HFF-Myc (cell line): ENCODE results near the gene RABL6.
"Not testable (repeated sequence)": the region's sequence is repeated elsewhere in the genome, so short reads cannot be mapped to it uniquely, and the experiment has no call there.

Experiments
- DNase-seq: peaks from one replicate; pipeline ENCODE4 v3.0.0-alpha.2; 2011; ENCODE audit warnings: low read depth; ENCODE audit errors: extremely low read depth
- H3K4me3 ChIP-seq: replicated peaks from 2 replicates; pipeline ENCODE4 v1.5.1; 2011; ENCODE audit warnings: low read depth, mild to moderate bottlenecking, control low read depth, low read length
- TF ChIP-seq, protein P1 (sequence below): IDR thresholded peaks from 2 replicates; pipeline ENCODE4 v1.5.1; 2012; ENCODE audit warnings: mild to moderate bottlenecking, low read depth, low read length, control low read depth; ENCODE audit errors: missing control alignments

RABL6 gene

DNA sequence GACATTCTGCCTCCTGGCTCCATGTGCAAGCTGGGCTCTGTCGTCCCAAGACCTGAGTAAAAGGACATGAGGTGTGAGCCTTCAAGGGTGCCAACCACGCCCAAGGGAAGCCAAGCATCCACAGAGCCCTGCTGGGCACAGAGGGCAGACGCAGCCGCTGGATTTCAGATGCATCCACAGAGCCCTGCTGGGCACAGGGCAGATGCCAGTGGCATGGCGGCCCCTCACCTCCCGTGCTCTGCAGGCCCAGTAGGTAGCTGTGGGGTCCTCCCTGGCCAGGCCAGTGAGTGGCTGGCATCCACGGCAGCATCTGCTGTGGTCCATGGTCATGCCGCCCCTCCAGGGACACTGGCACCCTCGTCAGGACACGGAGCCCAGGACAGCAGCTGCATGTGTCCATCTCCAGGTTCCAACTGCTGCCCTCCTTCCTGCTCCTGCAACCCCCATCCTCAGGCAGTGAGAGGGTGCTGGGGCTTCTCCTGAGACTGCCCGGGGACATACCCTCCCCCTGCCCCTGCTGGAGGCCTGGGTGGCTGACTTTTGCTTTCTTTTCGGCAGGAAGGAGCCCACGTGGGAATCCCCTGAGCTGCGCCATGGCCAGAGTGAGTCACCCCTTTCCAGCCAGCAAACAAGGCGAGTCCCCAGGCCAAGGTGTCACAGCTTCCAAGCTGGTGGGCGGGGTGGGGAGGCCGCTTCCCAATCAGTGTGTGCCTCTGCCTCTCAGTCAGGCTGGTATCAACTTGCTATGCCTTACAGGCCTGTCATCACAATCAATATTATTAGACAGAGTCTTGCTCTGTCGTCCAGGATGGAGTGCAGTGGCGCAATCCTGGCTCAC, 74.6 kb downstream of the RABL6 start:
- TF ChIP-seq, protein P1, sequence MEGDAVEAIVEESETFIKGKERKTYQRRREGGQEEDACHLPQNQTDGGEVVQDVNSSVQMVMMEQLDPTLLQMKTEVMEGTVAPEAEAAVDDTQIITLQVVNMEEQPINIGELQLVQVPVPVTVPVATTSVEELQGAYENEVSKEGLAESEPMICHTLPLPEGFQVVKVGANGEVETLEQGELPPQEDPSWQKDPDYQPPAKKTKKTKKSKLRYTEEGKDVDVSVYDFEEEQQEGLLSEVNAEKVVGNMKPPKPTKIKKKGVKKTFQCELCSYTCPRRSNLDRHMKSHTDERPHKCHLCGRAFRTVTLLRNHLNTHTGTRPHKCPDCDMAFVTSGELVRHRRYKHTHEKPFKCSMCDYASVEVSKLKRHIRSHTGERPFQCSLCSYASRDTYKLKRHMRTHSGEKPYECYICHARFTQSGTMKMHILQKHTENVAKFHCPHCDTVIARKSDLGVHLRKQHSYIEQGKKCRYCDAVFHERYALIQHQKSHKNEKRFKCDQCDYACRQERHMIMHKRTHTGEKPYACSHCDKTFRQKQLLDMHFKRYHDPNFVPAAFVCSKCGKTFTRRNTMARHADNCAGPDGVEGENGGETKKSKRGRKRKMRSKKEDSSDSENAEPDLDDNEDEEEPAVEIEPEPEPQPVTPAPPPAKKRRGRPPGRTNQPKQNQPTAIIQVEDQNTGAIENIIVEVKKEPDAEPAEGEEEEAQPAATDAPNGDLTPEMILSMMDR = no peak
- peak; percentile 50 for DNase-seq
- H3K4me3 ChIP-seq = no peak overlapping the region

DNA sequence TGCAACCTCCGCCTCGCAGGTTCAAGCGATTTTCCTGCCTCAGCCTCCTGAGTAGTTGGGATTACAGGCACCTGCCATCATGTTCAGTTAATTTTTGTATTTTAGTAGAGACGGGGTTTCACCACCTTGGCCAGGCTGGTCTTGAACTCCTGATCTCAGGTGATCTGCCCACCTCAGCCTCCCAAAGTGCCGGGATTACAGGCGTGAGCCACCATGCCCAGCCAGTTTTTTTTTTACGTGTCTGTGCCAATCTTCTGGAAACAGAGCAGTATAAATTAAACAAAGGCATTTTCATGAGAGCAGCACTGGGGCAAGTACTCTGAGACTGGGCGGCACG, 75.2 kb downstream of the RABL6 start:
- not testable (repeated sequence) for DNase-seq, H3K4me3 ChIP-seq

DNA sequence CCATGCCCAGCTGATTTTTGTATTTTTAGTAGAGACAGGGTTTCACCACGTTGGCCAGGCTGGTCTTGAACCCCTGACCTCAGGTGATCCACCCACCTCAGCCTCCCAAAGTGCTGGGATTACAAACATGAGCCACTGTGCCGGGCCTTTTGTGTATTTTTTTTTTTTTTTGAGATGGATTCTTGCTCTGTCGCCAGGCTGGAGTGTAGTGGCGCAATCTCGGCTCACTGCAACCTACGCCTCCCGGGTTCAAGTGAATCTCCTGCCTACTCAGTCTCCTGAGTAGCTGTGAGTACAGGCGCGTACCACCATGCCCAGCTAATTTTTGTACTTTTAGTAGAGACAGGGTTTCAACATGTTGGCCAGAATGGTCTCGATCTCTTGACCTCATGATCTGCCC, 75.9 kb downstream of the RABL6 start:
- not testable (repeated sequence) for DNase-seq, H3K4me3 ChIP-seq

DNA sequence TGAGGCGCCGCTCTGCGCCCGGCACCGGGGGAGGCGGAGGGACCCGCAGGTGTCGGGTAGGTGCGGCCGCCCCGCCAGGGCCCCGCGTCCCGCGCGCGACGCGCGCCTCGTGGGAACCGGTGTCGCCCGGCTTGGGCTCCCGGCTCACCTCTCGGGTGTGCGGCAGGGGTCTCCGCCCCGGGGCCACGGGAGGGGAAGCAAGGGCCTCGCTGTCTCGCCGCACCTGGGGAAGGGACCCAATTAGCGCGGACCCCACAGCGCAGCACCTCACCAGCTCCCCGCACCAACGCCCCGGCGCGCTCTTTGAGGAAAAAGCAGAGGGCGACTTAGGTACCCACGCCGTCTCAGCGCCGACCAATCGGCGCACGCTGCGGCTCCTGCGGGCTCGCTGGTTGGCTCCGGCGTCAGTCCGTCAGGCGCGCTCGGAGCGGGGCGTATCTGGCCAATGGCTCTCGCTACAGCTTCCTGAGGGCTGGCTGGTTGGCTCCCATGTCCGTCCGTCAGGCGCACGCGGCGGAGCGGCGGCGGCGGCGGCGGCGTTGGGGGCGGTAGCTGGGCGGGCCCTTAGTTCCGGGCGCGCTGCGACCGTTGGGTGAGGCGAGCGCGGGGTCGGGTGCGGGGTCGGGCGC, 78.3 kb downstream of the RABL6 start, which contains the start of gene TRAF2:
Gene TRAF2, plus strand, starts transcription at position 567 of the 629 bp plus-strand sequence. CDS start 12,225 bp downstream, outside the sequence.
- peak; percentile 92 for DNase-seq
- H3K4me3 ChIP-seq = peak within 1 kb of the TSS; percentile 90
- TF ChIP-seq, protein P1 = no peak

DNA sequence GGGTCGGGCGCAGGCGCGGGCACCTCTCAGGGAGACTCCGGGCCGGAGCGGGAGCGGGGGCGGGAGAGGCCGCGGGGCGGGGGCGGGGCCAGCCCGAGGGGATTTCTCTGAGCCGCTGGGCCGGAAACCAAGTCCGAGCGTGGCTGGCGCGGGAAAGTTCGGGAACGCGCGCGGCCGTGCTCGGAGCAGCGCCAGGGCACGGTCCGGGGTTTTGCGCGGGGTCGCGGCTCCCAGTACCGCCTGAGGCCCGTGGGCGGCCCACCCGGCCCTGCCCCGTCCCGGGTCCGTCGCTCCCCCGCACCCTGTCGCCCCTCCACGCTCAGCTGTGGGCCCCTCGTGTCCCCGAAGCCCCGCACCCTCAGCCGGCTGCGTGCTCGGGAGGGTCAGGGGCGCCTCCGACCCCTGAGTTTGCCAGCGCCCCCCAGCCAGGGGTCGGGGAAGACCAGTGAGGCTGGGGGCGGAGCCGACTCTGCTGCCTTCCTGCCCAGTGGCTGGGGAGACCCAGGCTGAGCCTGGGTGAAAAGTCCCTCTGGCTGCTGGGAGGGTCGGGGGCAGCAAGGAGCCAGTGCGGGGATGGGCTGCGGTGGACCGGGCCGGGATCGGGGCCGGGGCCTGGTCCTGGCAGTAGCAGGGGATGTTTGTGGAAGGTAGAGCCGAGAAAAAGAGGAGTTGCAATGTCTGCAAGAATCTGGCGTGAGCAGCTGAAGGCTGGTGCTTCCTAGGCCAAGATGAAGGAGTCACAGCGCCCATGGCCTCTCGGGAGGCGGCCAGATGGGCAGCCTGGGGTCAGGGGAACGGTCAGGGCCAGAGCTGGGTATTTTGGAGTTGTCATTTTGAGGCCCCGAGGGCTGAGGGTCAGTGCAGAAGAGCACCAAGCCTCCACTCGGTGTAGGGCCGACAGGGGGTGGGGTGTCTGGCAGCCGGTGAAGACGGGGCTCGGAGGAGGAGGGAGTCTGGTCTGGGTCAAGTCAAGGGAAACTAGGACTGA, 79.2 kb downstream of the RABL6 start:
- TF ChIP-seq, protein P1 = no peak
- DNase-seq = no peak
- H3K4me3 ChIP-seq = peak overlapping the region; percentile 90

DNA sequence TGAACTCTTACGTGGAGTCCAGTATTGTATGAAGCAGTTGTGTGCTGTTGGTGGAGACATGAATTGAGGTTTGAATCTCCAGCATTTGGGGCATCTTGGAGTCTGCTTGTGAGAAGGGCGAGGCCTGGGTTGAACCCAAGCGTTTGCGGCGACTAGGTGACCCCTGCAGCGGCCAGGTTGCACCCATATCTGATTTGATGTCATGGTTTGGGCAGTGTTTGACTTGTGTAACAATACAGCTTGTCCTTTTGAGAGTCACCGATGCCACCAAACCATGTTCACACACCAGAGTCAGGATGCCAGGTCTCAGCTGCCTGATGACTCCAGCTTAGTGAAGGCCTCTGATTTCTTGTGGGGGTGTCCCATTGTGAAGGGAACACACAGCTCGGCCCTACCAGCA, 80.7 kb downstream of the RABL6 start:
- TF ChIP-seq, protein P1 = no peak
- no peak for DNase-seq
- H3K4me3 ChIP-seq = no peak overlapping the region

DNA sequence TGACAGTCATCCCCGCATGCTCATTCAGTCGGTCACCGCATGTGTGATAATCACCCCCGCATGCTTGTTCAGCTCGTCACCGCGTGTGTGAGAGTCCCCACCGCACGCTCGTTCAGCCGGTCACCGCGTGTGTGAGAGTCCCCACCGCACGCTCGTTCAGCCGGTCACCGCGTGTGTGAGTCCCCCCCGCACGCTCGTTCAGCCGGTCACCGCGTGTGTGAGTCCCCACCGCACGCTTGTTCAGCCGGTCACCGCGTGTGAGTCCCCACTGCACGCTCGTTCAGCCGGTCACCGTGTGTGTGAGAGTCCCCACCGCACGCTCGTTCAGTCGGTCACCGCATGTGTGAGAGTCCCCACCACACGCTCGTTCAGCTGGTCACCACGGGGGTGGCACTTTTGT, 82.1 kb downstream of the RABL6 start:
- TF ChIP-seq, protein P1 = no peak
- no peak for DNase-seq

More for the DNA sequence above, 82.1 kb downstream of the RABL6 start:
- no peak overlapping the region for H3K4me3 ChIP-seq
